H9 (cell line): ENCODE data around the gene TSPAN5. TPM values are rescaled to one million over a fixed set of nuclear protein-coding genes. Genes with fewer than 3 reads are reported as not detected.
"Not testable (repeated sequence)": the region's sequence is repeated elsewhere in the genome, so short reads cannot be mapped to it uniquely, and the experiment has no call there.

Source experiments
- DNase-seq: peaks from one replicate; pipeline ENCODE4 v3.0.0-alpha.2; 2017
- H2AFZ ChIP-seq: one replicate; pipeline ENCODE4 v1.6.1; 2013; ENCODE audit warnings: mild to moderate bottlenecking, low read length, control low read depth, moderate library complexity
- H2AK5ac ChIP-seq: 2 replicates; pipeline ENCODE4 v1.6.1; 2013; ENCODE audit warnings: low read length, control low read depth, mixed read lengths; ENCODE audit not compliant: insufficient read length
- H2BK120ac ChIP-seq: one replicate; pipeline ENCODE4 v1.6.1; 2013; ENCODE audit warnings: low read depth, mild to moderate bottlenecking, low read length, control low read depth, inconsistent platforms; ENCODE audit not compliant: poor library complexity, severe bottlenecking
- H2BK12ac ChIP-seq: 2 replicates; pipeline ENCODE4 v1.6.1; 2013; ENCODE audit warnings: low read length, control low read depth, mixed read lengths, low read depth; ENCODE audit not compliant: insufficient read length
- H2BK15ac ChIP-seq: 2 replicates; pipeline ENCODE4 v1.6.1; 2013; ENCODE audit warnings: low read depth, low read length, control low read depth
- H2BK20ac ChIP-seq: one replicate; pipeline ENCODE4 v1.6.1; 2013; ENCODE audit warnings: low read depth, mild to moderate bottlenecking, low read length, control low read depth, inconsistent platforms; ENCODE audit not compliant: poor library complexity, severe bottlenecking
- H2BK5ac ChIP-seq: 2 replicates; pipeline ENCODE4 v1.6.1; 2013; ENCODE audit warnings: low read length, control low read depth, mixed read lengths; ENCODE audit not compliant: insufficient read length
- H3K14ac ChIP-seq: 2 replicates; pipeline ENCODE4 v1.6.1; 2013; ENCODE audit warnings: low read length, control low read depth; ENCODE audit not compliant: insufficient read depth
- H3K18ac ChIP-seq: 2 replicates; pipeline ENCODE4 v1.6.1; 2013; ENCODE audit warnings: low read depth, mild to moderate bottlenecking, mixed read lengths, low read length, control low read depth; ENCODE audit not compliant: insufficient read length
- H3K23ac ChIP-seq: 2 replicates; pipeline ENCODE4 v1.6.1; 2013; ENCODE audit warnings: low read length, control low read depth, mixed read lengths, low read depth; ENCODE audit not compliant: insufficient read length
- H3K23me2 ChIP-seq: 2 replicates; pipeline ENCODE4 v1.6.1; 2013; ENCODE audit warnings: low read depth, mild to moderate bottlenecking, mixed read lengths, low read length, control low read depth; ENCODE audit not compliant: insufficient read length, poor library complexity, severe bottlenecking
- H3K27ac ChIP-seq: 2 replicates; pipeline ENCODE4 v1.5.1; 2013; ENCODE audit warnings: low read length, control low read depth, mixed read lengths, low read depth; ENCODE audit not compliant: insufficient read length
- H3K27me3 ChIP-seq: 2 replicates; pipeline ENCODE4 v1.6.1; 2013; ENCODE audit warnings: low read length, control low read depth, inconsistent platforms; ENCODE audit not compliant: insufficient read depth
- H3K4ac ChIP-seq: 2 replicates; pipeline ENCODE4 v1.6.1; 2013; ENCODE audit warnings: low read depth, mild to moderate bottlenecking, control low read depth, inconsistent platforms, low read length, moderate library complexity
- H3K4me1 ChIP-seq: 2 replicates; pipeline ENCODE4 v1.6.1; 2013; ENCODE audit warnings: low read length, control low read depth, inconsistent platforms; ENCODE audit not compliant: insufficient read depth
- H3K4me2 ChIP-seq: 2 replicates; pipeline ENCODE4 v1.6.1; 2013; ENCODE audit warnings: low read length, control low read depth, mixed read lengths; ENCODE audit not compliant: insufficient read length, insufficient read depth
- H3K56ac ChIP-seq: 2 replicates; pipeline ENCODE4 v1.6.1; 2013; ENCODE audit warnings: low read depth, mild to moderate bottlenecking, mixed read lengths, low read length, control low read depth; ENCODE audit not compliant: insufficient read length
- H3K79me1 ChIP-seq: 2 replicates; pipeline ENCODE4 v1.6.1; 2013; ENCODE audit warnings: low read depth, mild to moderate bottlenecking, moderate library complexity, low read length, control low read depth, inconsistent platforms; ENCODE audit not compliant: insufficient read depth, poor library complexity, severe bottlenecking
- H3K79me2 ChIP-seq: 2 replicates; pipeline ENCODE4 v1.6.1; 2013; ENCODE audit warnings: low read length, control low read depth, inconsistent platforms; ENCODE audit not compliant: insufficient read depth
- H3K9ac ChIP-seq: 2 replicates; pipeline ENCODE4 v1.6.1; 2013; ENCODE audit warnings: low read length, control low read depth, mixed read lengths; ENCODE audit not compliant: insufficient read length; ENCODE audit errors: extremely low read depth
- H3K9me3 ChIP-seq: one replicate; pipeline ENCODE4 v1.6.1; 2013; ENCODE audit warnings: low read depth, low read length, inconsistent platforms; ENCODE audit not compliant: control insufficient read depth
- H3T11ph ChIP-seq: one replicate; pipeline ENCODE4 v1.6.1; 2013; ENCODE audit warnings: mild to moderate bottlenecking, low read length, control low read depth, inconsistent platforms
- H4K20me1 ChIP-seq: one replicate; pipeline ENCODE4 v1.6.1; 2013; ENCODE audit not compliant: control insufficient read depth, insufficient read length, insufficient read depth
- H4K5ac ChIP-seq: 2 replicates; pipeline ENCODE4 v1.6.1; 2013; ENCODE audit warnings: low read depth, mild to moderate bottlenecking, mixed read lengths, low read length, control low read depth; ENCODE audit not compliant: insufficient read length
- H4K8ac ChIP-seq: replicated peaks from 2 replicates; pipeline ENCODE4 v1.6.1; 2013; ENCODE audit warnings: low read length, control low read depth, mixed read lengths, low read depth; ENCODE audit not compliant: insufficient read length
- H4K91ac ChIP-seq: 2 replicates; pipeline ENCODE4 v1.6.1; 2013; ENCODE audit warnings: low read depth, mild to moderate bottlenecking, moderate library complexity, mixed read lengths, low read length, control low read depth; ENCODE audit not compliant: insufficient read length
- H3K27ac Mint-ChIP-seq, 3 experiments: 2 replicates in 2 of 3; 3 replicates in 1 of 3; pipeline ENCODE4 v1.8.0; 2020 to 2021; ENCODE audit warnings: mixed read lengths in 3 of 3, mild to moderate bottlenecking in 1 of 3, moderate library complexity in 1 of 3
- H3K27me3 Mint-ChIP-seq: 2 replicates; pipeline ENCODE4 v1.8.0; 2021; ENCODE audit warnings: low read depth, mild to moderate bottlenecking, moderate library complexity, mixed read lengths
- H3K36me3 Mint-ChIP-seq, 3 experiments: 2 replicates in 2 of 3; 3 replicates in 1 of 3; pipeline ENCODE4 v1.8.0; 2020 to 2021; ENCODE audit warnings: low read depth in 3 of 3, mixed read lengths in 3 of 3; ENCODE audit not compliant: insufficient read depth in 1 of 3
- H3K4me1 Mint-ChIP-seq, 2 experiments: 2 replicates each; pipeline ENCODE4 v1.8.0; 2020; ENCODE audit warnings: mixed read lengths in 2 of 2
- H3K4me3 Mint-ChIP-seq, 2 experiments: 2 replicates in 1 of 2; 3 replicates in 1 of 2; pipeline ENCODE4 v1.8.0; 2020 to 2021; ENCODE audit warnings: mild to moderate bottlenecking in 2 of 2, mixed read lengths in 2 of 2, moderate library complexity in 1 of 2
- H3K9me3 Mint-ChIP-seq, 2 experiments: 2 replicates in 1 of 2; 3 replicates in 1 of 2; pipeline ENCODE4 v1.8.0; 2020; ENCODE audit warnings: mild to moderate bottlenecking in 2 of 2, mixed read lengths in 2 of 2, moderate library complexity in 1 of 2
- CTCF ChIP-seq: fragments of 200-600 bp; sonication (generic); conservative IDR thresholded peaks from 3 replicates; pipeline ENCODE4 v1.8.0; 2021; ENCODE audit warnings: antibody characterized with exemption, mild to moderate bottlenecking
- WGBS: extraction: QIAGEN DNeasy Blood & Tissue Kit; methylation state at CpG from one replicate; pipeline ENCODE4 v1.1.7; 2013; ENCODE audit warnings: missing lambda C conversion rate, low lambda C conversion rate, mixed read lengths; ENCODE audit not compliant: insufficient read length; ENCODE audit errors: extremely low coverage; 5-methylcytosine and 5-hydroxymethylcytosine counted together
- total RNA-seq: library from RNA; stranded (reverse); gene quantifications from 2 replicates; pipeline ENCODE4 v1.2.1, GENCODE V29; 2021

The TSPAN5 gene
- total RNA-seq, 1 experiment from 2014 or later = 7.0 TPM

GRCh38 chr4:98462487-98462886 is 195.9 kb downstream of the TSPAN5 start:
- no peak overlapping the region for H4K91ac ChIP-seq
- no peaks in the 10 kb centered on the region; the same call in none of the 2 replicates for H3K27me3 Mint-ChIP-seq
- no peak overlapping the region for H3K27ac ChIP-seq
- no peak overlapping the region for H3T11ph ChIP-seq
- no peak overlapping the region for H2AFZ ChIP-seq
- H3K9me3 Mint-ChIP-seq = peaks cover 0 to 5% of the 10 kb centered on the region in 2 experiments; a peak in 3 of 5 replicates
- DNase-seq = no peak
- no peak overlapping the region for H3K14ac ChIP-seq
- no peak overlapping the region for H2AK5ac ChIP-seq
- no peak overlapping the region for H2BK5ac ChIP-seq
- no peaks in the 10 kb centered on the region; a peak in 1 of 7 replicates for H3K36me3 Mint-ChIP-seq
- no peak overlapping the region for H3K4me2 ChIP-seq
- H4K5ac ChIP-seq = no peak overlapping the region
- no peak overlapping the region for H2BK20ac ChIP-seq
- H3K27ac Mint-ChIP-seq = no peak overlapping the region
- H3K79me2 ChIP-seq = no peaks in the 10 kb centered on the region
- no peak overlapping the region for H3K18ac ChIP-seq
- H3K4me1 Mint-ChIP-seq = peaks cover 4 to 5% of the 10 kb centered on the region in 2 experiments; a peak in 2 of 4 replicates
- H3K4ac ChIP-seq = no peak overlapping the region
- no peak overlapping the region for H3K9ac ChIP-seq
- no peaks in the 10 kb centered on the region for H3K4me1 ChIP-seq
- no peaks in the 10 kb centered on the region for H4K20me1 ChIP-seq
- no peak overlapping the region for H3K56ac ChIP-seq
- H3K23ac ChIP-seq = no peak overlapping the region
- H3K9me3 ChIP-seq = no peaks in the 10 kb centered on the region
- TF ChIP-seq CTCF = no peak
- H4K8ac ChIP-seq = no peak overlapping the region
- H3K79me1 ChIP-seq = no peaks in the 10 kb centered on the region
- H3K23me2 ChIP-seq = no peaks in the 10 kb centered on the region
- no peak overlapping the region for H3K4me3 Mint-ChIP-seq
- no peaks in the 10 kb centered on the region for H3K27me3 ChIP-seq
- no peak overlapping the region for H2BK120ac ChIP-seq
- no peak overlapping the region for H2BK12ac ChIP-seq
- H2BK15ac ChIP-seq = no peak overlapping the region

- H4K91ac ChIP-seq = not testable (repeated sequence)
- WGBS = no CpG with 5 or more reads among the region's 2 CpGs
Measured at GRCh38 chr4:98461121-98461865, 197.1 kb downstream of the TSPAN5 start.

More at GRCh38 chr4:98461121-98461865, 197.1 kb downstream of the TSPAN5 start:
- H3K27ac Mint-ChIP-seq, H2BK15ac ChIP-seq, H3K9me3 ChIP-seq, H3K79me1 ChIP-seq, H3K4ac ChIP-seq, H3K9me3 Mint-ChIP-seq, H3K9ac ChIP-seq, H3K79me2 ChIP-seq, H3K4me1 ChIP-seq, H3K23ac ChIP-seq, H3T11ph ChIP-seq, H3K56ac ChIP-seq, H4K5ac ChIP-seq, H4K20me1 ChIP-seq, H3K4me3 Mint-ChIP-seq, H3K27ac ChIP-seq, H2BK20ac ChIP-seq, H3K4me2 ChIP-seq, H3K18ac ChIP-seq, H3K4me1 Mint-ChIP-seq, H3K36me3 Mint-ChIP-seq, H3K23me2 ChIP-seq, H2AK5ac ChIP-seq, H3K27me3 ChIP-seq, H3K27me3 Mint-ChIP-seq, DNase-seq, H2BK120ac ChIP-seq, H2BK12ac ChIP-seq, H3K14ac ChIP-seq, H2AFZ ChIP-seq, H2BK5ac ChIP-seq, H4K8ac ChIP-seq: not testable (repeated sequence)
